Gastroesophageal sphincter (tissue), 3 donors: Measurements from ENCODE around the gene PHF1.

Experiments
- EP300 ChIP-seq: sonication (generic); formaldehyde crosslinking; IDR thresholded peaks from one replicate; pipeline ENCODE4 v1.6.1; 2017; ENCODE audit warnings: antibody characterized with exemption, mild to moderate bottlenecking
- POLR2A ChIP-seq, 2 donors: fragments of 450-650 bp; IDR thresholded peaks; one replicate each; pipeline ENCODE4 v1.6.1; 2017; ENCODE audit warnings: antibody characterized with exemption in 2 of 2, mild to moderate bottlenecking in 2 of 2, moderate library complexity in 1 of 2
- POLR2AphosphoS5 ChIP-seq: sonication (generic); formaldehyde crosslinking; IDR thresholded peaks from one replicate; pipeline ENCODE4 v1.6.1; 2017; ENCODE audit warnings: antibody characterized with exemption
- TF ChIP-seq, protein P1 (sequence below), 4 experiments: fragments of 200-600 bp in 2 of 4; fragments of 450-650 bp in 2 of 4; sonication (generic) in 1 of 4; IDR thresholded peaks; one replicate each; pipeline ENCODE4 v1.5.1; 2017 to 2019; ENCODE audit warnings: antibody characterized with exemption in 4 of 4, mild to moderate bottlenecking in 2 of 4, moderate library complexity in 2 of 4

DNA sequence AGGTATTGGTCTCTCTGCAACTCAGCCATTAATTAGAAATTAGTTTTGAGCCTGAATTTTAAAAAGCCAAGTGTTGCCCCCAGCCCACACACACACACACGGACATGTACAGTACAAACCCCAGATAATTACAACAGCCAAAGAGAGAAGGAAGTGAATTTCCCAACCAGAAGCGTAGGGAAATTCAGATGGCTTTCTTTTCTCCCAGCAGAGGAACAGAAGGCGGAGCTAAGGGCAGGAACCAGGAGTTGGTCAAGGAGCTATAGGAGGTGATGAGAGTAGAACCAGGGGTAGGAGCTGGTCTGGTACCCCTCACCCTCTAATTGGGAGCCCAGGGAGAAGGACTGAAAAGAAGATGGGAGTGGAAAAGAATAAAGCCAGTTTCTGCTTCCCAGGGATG, 39.6 kb downstream of the PHF1 start:
- no peak for TF ChIP-seq POLR2AphosphoS5
- no peak for TF ChIP-seq EP300
- TF ChIP-seq, protein P1, sequence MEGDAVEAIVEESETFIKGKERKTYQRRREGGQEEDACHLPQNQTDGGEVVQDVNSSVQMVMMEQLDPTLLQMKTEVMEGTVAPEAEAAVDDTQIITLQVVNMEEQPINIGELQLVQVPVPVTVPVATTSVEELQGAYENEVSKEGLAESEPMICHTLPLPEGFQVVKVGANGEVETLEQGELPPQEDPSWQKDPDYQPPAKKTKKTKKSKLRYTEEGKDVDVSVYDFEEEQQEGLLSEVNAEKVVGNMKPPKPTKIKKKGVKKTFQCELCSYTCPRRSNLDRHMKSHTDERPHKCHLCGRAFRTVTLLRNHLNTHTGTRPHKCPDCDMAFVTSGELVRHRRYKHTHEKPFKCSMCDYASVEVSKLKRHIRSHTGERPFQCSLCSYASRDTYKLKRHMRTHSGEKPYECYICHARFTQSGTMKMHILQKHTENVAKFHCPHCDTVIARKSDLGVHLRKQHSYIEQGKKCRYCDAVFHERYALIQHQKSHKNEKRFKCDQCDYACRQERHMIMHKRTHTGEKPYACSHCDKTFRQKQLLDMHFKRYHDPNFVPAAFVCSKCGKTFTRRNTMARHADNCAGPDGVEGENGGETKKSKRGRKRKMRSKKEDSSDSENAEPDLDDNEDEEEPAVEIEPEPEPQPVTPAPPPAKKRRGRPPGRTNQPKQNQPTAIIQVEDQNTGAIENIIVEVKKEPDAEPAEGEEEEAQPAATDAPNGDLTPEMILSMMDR (IDR thresholded peaks at IDR 0.05) = no peak
- no peak for TF ChIP-seq POLR2A (IDR thresholded peaks at IDR 0.05)
